Measurements from ENCODE around the gene AGBL5. TPM values are rescaled to one million over a fixed set of nuclear protein-coding genes. Genes with fewer than 3 reads are reported as not detected.

The AGBL5 gene
- total and polyA plus RNA-seq, 2 of the 13 experiments (the other 11 are each of a cell fraction or from before 2014, with no cell fraction given) = 55.9 to 73.3 TPM

GRCh38 chr2:27085673-27086089 is 34.2 kb downstream of the AGBL5 start (continued):
- TF ChIP-seq ZNF574 (CRISPR knock-in tag; IDR thresholded peaks at IDR 0.05) (peak; percentile 64; the same call in 1 of the 2 replicates), EP300 (IDR thresholded peaks at IDR 0.05; ENCODE audit: low read depth in 2 of 2, low read length in 2 of 2) (no peak), EP300 (CRISPR knock-in tag; IDR thresholded peaks at IDR 0.05; ENCODE audit: borderline replicate concordance) (no peak), AHDC1 (CRISPR knock-in tag; IDR thresholded peaks at IDR 0.05; ENCODE audit: borderline replicate concordance) (no peak), ATF2 (CRISPR knock-in tag; IDR thresholded peaks at IDR 0.05) (no peak), ARID2 (CRISPR knock-in tag; IDR thresholded peaks at IDR 0.05; ENCODE audit: borderline replicate concordance) (no peak), NFE2L1 (CRISPR knock-in tag; IDR thresholded peaks at IDR 0.05; ENCODE audit: borderline replicate concordance) (no peak), PAF1 (CRISPR knock-in tag; IDR thresholded peaks at IDR 0.05) (no peak), ZBTB7A (CRISPR knock-in tag; IDR thresholded peaks at IDR 0.05) (no peak), NFYB (CRISPR knock-in tag; IDR thresholded peaks at IDR 0.05) (no peak), REPIN1 (CRISPR knock-in tag; IDR thresholded peaks at IDR 0.05; ENCODE audit: borderline replicate concordance, low read depth) (no peak), AHR (CRISPR knock-in tag; IDR thresholded peaks at IDR 0.05) (no peak), SMARCC2 (IDR thresholded peaks at IDR 0.05) (no peak), ATF1 (CRISPR knock-in tag; IDR thresholded peaks at IDR 0.05) (no peak), ZNF790 (CRISPR knock-in tag; IDR thresholded peaks at IDR 0.05; ENCODE audit: borderline replicate concordance) (no peak), ZNF501 (CRISPR knock-in tag; IDR thresholded peaks at IDR 0.05) (no peak), CENPT (CRISPR knock-in tag; IDR thresholded peaks at IDR 0.05; ENCODE audit: low read depth) (no peak), CERS6 (CRISPR knock-in tag; IDR thresholded peaks at IDR 0.05) (no peak), ATF7 (IDR thresholded peaks at IDR 0.05) (no peak), ATF7 (CRISPR knock-in tag; IDR thresholded peaks at IDR 0.05) (no peak), ISL2 (CRISPR knock-in tag; IDR thresholded peaks at IDR 0.05) (no peak)

Data from HepG2 (cell line).